B cell (primary cell): Measurements from ENCODE around the gene GNAL. TPM values are rescaled to one million over a fixed set of nuclear protein-coding genes. Genes with fewer than 3 reads are reported as not detected.

Experiments
- ATAC-seq: fragments of 200-7000 bp; cut with Tn5 transposase; one replicate; pipeline ENCODE4 v1.10.0; 2021; ENCODE audit warnings: low read depth, mild to moderate bottlenecking, moderate number of reproducible peaks, moderate library complexity
- CTCF ChIA-PET: fragments of 350-600 bp; sonication (Branson Sonifier 250); formaldehyde crosslinking; loops from one replicate; lab custom pipeline; 2021; ENCODE audit warnings: antibody characterized with exemption, inconsistent platforms; lab: Charles Lee
- POLR2A ChIA-PET: fragments of 350-600 bp; sonication (Branson Sonifier 250); formaldehyde crosslinking; loops from one replicate; lab custom pipeline; 2021; ENCODE audit warnings: antibody characterized with exemption; lab: Charles Lee
- DNase-seq: peaks from one replicate; pipeline ENCODE4 v3.0.0; 2013
- H2AFZ ChIP-seq: 2 replicates; pipeline ENCODE4 v1.6.1; 2012; ENCODE audit warnings: mild to moderate bottlenecking, low read depth, low read length; ENCODE audit not compliant: insufficient read depth, poor library complexity, severe bottlenecking
- H3K27ac ChIP-seq, 2 donors: 1 replicate in 1 of 2; 2 replicates in 1 of 2; pipeline ENCODE4 v1.5.1; 2012 to 2013; ENCODE audit warnings: low read length in 2 of 2, mild to moderate bottlenecking in 2 of 2, moderate library complexity in 1 of 2
- H3K27me3 ChIP-seq, 4 experiments: fragments of 200-600 bp in 1 of 4; sonication (generic) in 1 of 4; replicated peaks in 1 of 4; 1 replicate in 2 of 4; 2 replicates in 2 of 4; pipeline versions ENCODE4 v1.6.1 to v1.7.0; 2013 to 2016; ENCODE audit warnings: low read length in 3 of 4, mild to moderate bottlenecking in 2 of 4, mixed read lengths in 1 of 4, moderate library complexity in 1 of 4; ENCODE audit not compliant: insufficient read depth in 4 of 4, control insufficient read depth in 3 of 4; ENCODE audit errors: control extremely low read depth in 1 of 4
- H3K36me3 ChIP-seq, 2 experiments: replicated peaks in 1 of 2; 1 replicate in 1 of 2; 2 replicates in 1 of 2; pipeline versions ENCODE4 v1.6.1 to v1.7.1; 2013; ENCODE audit warnings: low read length in 1 of 2; ENCODE audit not compliant: insufficient read depth in 2 of 2, control insufficient read depth in 1 of 2; ENCODE audit errors: control extremely low read depth in 1 of 2, extremely low read depth in 1 of 2
- H3K4me1 ChIP-seq, 2 donors: fragments of 200-600 bp in 1 of 2; sonication (generic) in 1 of 2; 1 replicate in 1 of 2; 2 replicates in 1 of 2; pipeline versions ENCODE4 v1.5.1 to v1.6.1; 2013 to 2017; ENCODE audit warnings: low read length in 2 of 2; ENCODE audit not compliant: control insufficient read depth in 2 of 2, insufficient read depth in 2 of 2
- H3K4me2 ChIP-seq: replicated peaks from 2 replicates; pipeline ENCODE3; 2012; ENCODE audit warnings: mild to moderate bottlenecking, low read depth, low read length; ENCODE audit not compliant: poor library complexity, severe bottlenecking
- H3K4me3 ChIP-seq, 5 experiments: fragments of 200-600 bp in 1 of 5; sonication (generic) in 1 of 5; 1 replicate in 3 of 5; 2 replicates in 2 of 5; pipeline versions ENCODE4 v1.5.1 to v1.7.0; 2011 to 2016; ENCODE audit warnings: low read length in 4 of 5, mild to moderate bottlenecking in 4 of 5, low read depth in 2 of 5, control low read depth in 1 of 5, moderate library complexity in 1 of 5; ENCODE audit not compliant: insufficient read depth in 1 of 5; ENCODE audit errors: control extremely low read depth in 1 of 5, extremely low read depth in 1 of 5
- H3K79me2 ChIP-seq: fragments of 200-600 bp; sonication (generic); one replicate; pipeline ENCODE4 v1.6.0; 2016; ENCODE audit warnings: low read length; ENCODE audit not compliant: control insufficient read depth, insufficient read depth
- H3K9ac ChIP-seq: fragments of 200-600 bp; sonication (generic); 2 replicates; pipeline ENCODE4 v1.6.1; 2017; ENCODE audit warnings: mild to moderate bottlenecking, low read length, moderate library complexity
- H3K9me3 ChIP-seq, 3 donors: one replicate each; pipeline versions ENCODE4 v1.6.1 to v1.7.1; 2013; ENCODE audit warnings: low read length in 2 of 3; ENCODE audit not compliant: control insufficient read depth in 2 of 3, insufficient read depth in 1 of 3; ENCODE audit errors: control extremely low read depth in 1 of 3
- H4K20me1 ChIP-seq: 2 replicates; pipeline ENCODE4 v1.6.0; 2012; ENCODE audit warnings: mild to moderate bottlenecking, low read length; ENCODE audit not compliant: insufficient read depth, control insufficient read depth, poor library complexity, severe bottlenecking
- H3K27ac Mint-ChIP-seq: one replicate; pipeline ENCODE4 v1.8.0; 2021; ENCODE audit warnings: mixed read lengths
- H3K27me3 Mint-ChIP-seq: one replicate; pipeline ENCODE4 v1.8.0; 2021; ENCODE audit warnings: mixed read lengths
- H3K4me1 Mint-ChIP-seq: one replicate; pipeline ENCODE4 v1.8.0; 2021; ENCODE audit warnings: mixed read lengths
- H3K4me3 Mint-ChIP-seq: one replicate; pipeline ENCODE4 v1.8.0; 2021; ENCODE audit warnings: mixed read lengths
- H3K9me3 Mint-ChIP-seq: one replicate; pipeline ENCODE4 v1.8.0; 2022; ENCODE audit warnings: mixed read lengths; ENCODE audit not compliant: insufficient read depth
- CTCF ChIP-seq: fragments of 200-600 bp; IDR thresholded peaks from one replicate; pipeline ENCODE4 v1.8.0; 2022; ENCODE audit warnings: antibody characterized with exemption, mild to moderate bottlenecking
- EZH2 ChIP-seq: IDR thresholded peaks from 2 replicates; pipeline ENCODE4 v1.6.1; 2012; ENCODE audit warnings: borderline replicate concordance, low read depth, mild to moderate bottlenecking, moderate library complexity, low read length; ENCODE audit not compliant: insufficient read depth, poor library complexity, severe bottlenecking
- WGBS: methylation state at CpG from one replicate; pipeline ENCODE4 v1.1.5; 2013; ENCODE audit warnings: missing lambda C conversion rate; ENCODE audit not compliant: insufficient coverage; 5-methylcytosine and 5-hydroxymethylcytosine counted together
- intact Hi-C: fragments of 100-400 bp; cut with micrococcal nuclease; formaldehyde crosslinking; loops from one replicate; pipeline ENCODE4 v1.10.0; 2022
- polyA plus RNA-seq: library from polyadenylated mRNA; depleted of rRNA; stranded (reverse); fragments of >200 nt; gene quantifications from 2 replicates; pipeline ENCODE4 v1.2.3, GENCODE V29; 2012
- total RNA-seq, 2 donors: library from RNA; stranded (reverse); fragments of 120-200 nt in 1 of 2; gene quantifications; 1 replicate in 1 of 2; 2 replicates in 1 of 2; pipeline versions ENCODE4 v1.2.3 to v1.2.4, GENCODE V29; 2013 to 2022

The GNAL gene
- total and polyA plus RNA-seq, 2 donors (not counting 1 experiment from before 2014, with no cell fraction given) = 0.01 to 0.12 TPM

- peaks cover 25% of the 10 kb centered on the region for H3K27me3 Mint-ChIP-seq
- intact Hi-C loops = no loop called here
Observed at GRCh38 chr18:11696451-11696850, 7.4 kb downstream of the GNAL start.

GRCh38 chr18:11700876-11701275 is 11.8 kb downstream of the GNAL start:
- Histone ChIP-seq H3K4me1 (no peaks in the 10 kb centered on the region), H3K4me3 (no peak overlapping the region), H3K4me2 (no peak overlapping the region), H4K20me1 (no peaks in the 10 kb centered on the region), H3K9me3 (no peaks in the 10 kb centered on the region), H2AFZ (no peak overlapping the region), H3K9ac (no peak overlapping the region), H3K27me3 (peaks cover 0 to 2% (median 0%) of the 10 kb centered on the region in 4 experiments), H3K79me2 (no peaks in the 10 kb centered on the region), H3K27ac (no peak overlapping the region), H3K36me3 (no peaks in the 10 kb centered on the region)
- no peak overlapping the region for H3K4me3 Mint-ChIP-seq
- TF ChIP-seq CTCF (no peak), EZH2 (no peak)
- 100% methylated on average over 4 of the region's 6 CpGs for WGBS
- ChIA-PET POLR2A (no interaction called here), CTCF (no interaction called here)
- no peak overlapping the region for H3K27ac Mint-ChIP-seq
- intact Hi-C loops = no loop called here
- H3K9me3 Mint-ChIP-seq = no peaks in the 10 kb centered on the region
- H3K4me1 Mint-ChIP-seq = no peaks in the 10 kb centered on the region
- DNase-seq (no peak), ATAC-seq (no peak)
- H3K27me3 Mint-ChIP-seq = peaks cover 15% of the 10 kb centered on the region

More at GRCh38 chr18:11696451-11696850, 7.4 kb downstream of the GNAL start:
- Histone ChIP-seq H3K27me3 (peaks cover 0 to 15% (median 8%) of the 10 kb centered on the region in 4 experiments), H3K4me2 (no peak overlapping the region), H3K4me1 (no peaks in the 10 kb centered on the region), H2AFZ (no peak overlapping the region), H3K36me3 (no peaks in the 10 kb centered on the region), H4K20me1 (no peaks in the 10 kb centered on the region), H3K4me3 (no peak overlapping the region), H3K79me2 (no peaks in the 10 kb centered on the region), H3K9me3 (peaks cover 0 to 4% (median 0%) of the 10 kb centered on the region in 3 donors), H3K27ac (no peak overlapping the region), H3K9ac (no peak overlapping the region)
- DNase-seq = no peak
- Mint-ChIP-seq H3K9me3 (no peaks in the 10 kb centered on the region), H3K27ac (no peak overlapping the region), H3K4me3 (no peak overlapping the region), H3K4me1 (no peaks in the 10 kb centered on the region)
- TF ChIP-seq EZH2 (no peak), CTCF (no peak)
- CTCF ChIA-PET = no interaction called here
- POLR2A ChIA-PET = no interaction called here
- 88% methylated on average over 1 of the region's 7 CpGs for WGBS
- ATAC-seq = no peak
